Small intestine (tissue), 7 donors: Measurements from ENCODE around the gene SLC22A14. TPM values are rescaled to one million over a fixed set of nuclear protein-coding genes. Genes with fewer than 3 reads are reported as not detected.

Experiments used
- DNase-seq, 2 donors: peaks; one replicate each; pipeline versions ENCODE4 v3.0.0 to v3.0.0-alpha.2; 2013
- FAIRE-seq: peaks from 2 replicates; lab custom pipeline; 2012; peaks lifted over from hg19 to GRCh38; lab: Jason Lieb, UNC
- H3K27ac ChIP-seq, 3 donors: one replicate each; pipeline ENCODE4 v1.5.1; 2013; ENCODE audit warnings: low read length in 2 of 3, mild to moderate bottlenecking in 2 of 3, control low read depth in 1 of 3, inconsistent platforms in 1 of 3, low read depth in 1 of 3, moderate library complexity in 1 of 3
- H3K27me3 ChIP-seq, 3 donors: one replicate each; pipeline ENCODE4 v1.6.1; 2013; ENCODE audit warnings: low read length in 3 of 3, inconsistent platforms in 1 of 3; ENCODE audit not compliant: control insufficient read depth in 3 of 3, insufficient read depth in 3 of 3
- H3K36me3 ChIP-seq, 3 donors: one replicate each; pipeline ENCODE4 v1.6.1; 2013; ENCODE audit warnings: low read length in 3 of 3, inconsistent platforms in 1 of 3, low read depth in 1 of 3, mild to moderate bottlenecking in 1 of 3, moderate library complexity in 1 of 3; ENCODE audit not compliant: control insufficient read depth in 3 of 3, insufficient read depth in 2 of 3
- H3K4me1 ChIP-seq, 3 donors: one replicate each; pipeline ENCODE4 v1.6.1; 2013; ENCODE audit warnings: low read length in 2 of 3, inconsistent platforms in 1 of 3, low read depth in 1 of 3, mild to moderate bottlenecking in 1 of 3, moderate library complexity in 1 of 3; ENCODE audit not compliant: control insufficient read depth in 3 of 3, insufficient read depth in 2 of 3
- H3K4me3 ChIP-seq, 3 donors: one replicate each; pipeline ENCODE4 v1.5.1; 2013; ENCODE audit warnings: low read length in 3 of 3, control low read depth in 1 of 3, inconsistent platforms in 1 of 3, low read depth in 1 of 3, mild to moderate bottlenecking in 1 of 3, moderate library complexity in 1 of 3
- H3K9me3 ChIP-seq, 2 donors: one replicate each; pipeline ENCODE4 v1.6.1; 2013; ENCODE audit warnings: low read depth in 1 of 2, low read length in 1 of 2; ENCODE audit not compliant: control insufficient read depth in 2 of 2, insufficient read depth in 1 of 2
- WGBS, 3 donors: extraction: QIAGEN DNeasy Blood & Tissue Kit; methylation state at CpG; one replicate each; pipeline ENCODE4 v1.1.7; 2013; 5-methylcytosine and 5-hydroxymethylcytosine counted together
- polyA plus RNA-seq, 4 donors: library from polyadenylated mRNA; stranded (reverse) in 3 of 4; unstranded in 1 of 4; fragments of 200-250 nt in 3 of 4; fragments of 120-200 nt in 1 of 4; gene quantifications; one replicate each; pipeline versions ENCODE4 v1.2.1 to v1.2.3, GENCODE V29; 2013
- donor health status: healthy with polysubstance abuse.
- donor health status: control.
- donor health status: control.
- donor health status: Bipolar disorder and iron deficiency.
- donor health status: healthy.

The SLC22A14 gene
- polyA plus RNA-seq, 4 donors = 0.04 to 0.27 (median 0.09) TPM; not detected in 1

DNA sequence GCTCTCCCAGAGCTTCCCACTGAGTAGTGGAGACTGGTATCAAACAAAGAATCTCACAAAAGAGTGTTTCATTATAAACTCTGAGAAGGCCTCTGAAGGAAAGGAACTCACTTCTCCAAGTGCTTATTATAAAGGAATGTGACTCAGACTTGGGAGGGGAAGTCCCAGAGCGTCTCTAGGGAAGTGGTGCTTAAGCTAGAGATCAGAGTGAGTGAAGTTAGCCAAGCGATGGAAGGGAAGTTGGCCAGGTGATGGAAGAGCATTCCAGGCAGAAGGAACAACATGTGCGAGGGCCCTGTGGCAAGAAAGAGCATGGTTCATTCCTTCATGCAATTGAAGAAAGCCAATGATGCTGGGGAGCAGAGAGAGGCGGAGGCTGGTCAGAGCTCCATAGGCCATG, 66.8 kb downstream of the SLC22A14 start:
- H3K9me3 ChIP-seq = peaks cover 0 to 4% of the 10 kb centered on the region in 2 donors
- peaks cover 0 to 29% (median 0%) of the 10 kb centered on the region in 3 donors for H3K36me3 ChIP-seq
- no peak overlapping the region for H3K4me3 ChIP-seq
- no peak overlapping the region for H3K27ac ChIP-seq
- WGBS, 3 donors = 75 to 86% (median 79%) methylated on average over 4 of the region's 4 CpGs
- FAIRE-seq = no peak
- DNase-seq = no peak
- H3K27me3 ChIP-seq = no peaks in the 10 kb centered on the region
- H3K4me1 ChIP-seq = peaks cover 2 to 3% (median 3%) of the 10 kb centered on the region in 3 donors

DNA sequence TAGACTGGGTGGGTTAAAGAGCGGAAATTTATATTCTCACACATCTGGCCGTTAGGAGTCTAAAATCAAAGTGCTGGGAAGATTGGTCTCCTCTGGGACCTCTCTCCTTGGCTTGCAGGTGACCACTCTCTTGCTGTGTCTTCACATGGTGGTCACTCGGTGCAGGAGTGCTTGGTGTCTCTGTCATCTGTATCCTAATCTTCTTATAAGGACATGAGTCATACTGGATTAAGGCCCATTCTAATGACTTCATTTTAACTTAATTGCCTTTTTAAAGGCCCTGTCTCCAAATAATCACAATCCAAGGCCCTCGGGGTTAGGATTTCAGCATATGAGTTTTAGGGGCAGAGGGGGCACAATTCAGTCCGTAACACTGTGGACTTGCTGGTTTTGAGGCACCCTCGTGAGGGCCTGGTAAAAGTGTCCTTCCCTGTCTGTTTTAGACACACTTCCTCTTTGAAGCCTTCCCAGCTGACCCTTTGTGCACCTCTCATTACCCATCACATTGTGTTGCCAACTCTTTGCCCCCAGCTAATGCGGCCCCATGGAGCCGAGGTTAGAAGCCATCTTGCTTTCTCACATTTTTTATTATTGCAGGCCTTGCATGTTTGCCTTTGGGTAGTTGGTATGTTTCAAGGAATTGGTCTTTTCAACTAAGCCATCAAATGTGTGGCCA, 67.7 kb downstream of the SLC22A14 start:
- DNase-seq (no peak), FAIRE-seq (no peak)
- no peaks in the 10 kb centered on the region for H3K27me3 ChIP-seq
- WGBS, 3 donors = 68 to 83% (median 80%) methylated on average over 8 of the region's 8 CpGs
- peaks cover 0 to 31% (median 0%) of the 10 kb centered on the region in 3 donors for H3K36me3 ChIP-seq
- H3K4me3 ChIP-seq = no peak overlapping the region
- H3K9me3 ChIP-seq = no peaks in the 10 kb centered on the region
- H3K27ac ChIP-seq = no peak overlapping the region
- H3K4me1 ChIP-seq = peaks cover 2 to 3% (median 3%) of the 10 kb centered on the region in 3 donors

DNA sequence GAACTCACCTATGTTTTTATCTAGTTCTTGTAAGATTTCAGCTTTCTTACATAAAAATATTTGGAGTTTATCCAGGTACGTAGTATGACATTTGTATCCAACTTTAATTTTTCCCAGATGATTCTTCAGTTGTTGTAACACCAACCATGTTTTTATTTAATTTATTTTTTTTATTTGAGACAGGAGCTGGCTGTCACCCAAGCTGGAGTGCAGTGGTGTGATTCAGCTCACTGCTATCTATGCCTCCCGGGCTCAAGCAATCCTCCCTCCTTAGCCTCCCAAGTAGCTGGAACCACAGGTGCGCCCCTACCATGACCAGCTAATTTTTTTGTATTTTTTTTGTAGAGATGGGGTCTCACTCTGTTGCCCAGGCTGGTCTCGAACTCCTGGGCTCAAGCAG, 71.1 kb downstream of the SLC22A14 start:
- Histone ChIP-seq H3K36me3 (peaks cover 0 to 34% (median 0%) of the 10 kb centered on the region in 3 donors), H3K27ac (no peak overlapping the region), H3K4me1 (peaks cover 0 to 6% (median 0%) of the 10 kb centered on the region in 3 donors), H3K9me3 (no peaks in the 10 kb centered on the region), H3K27me3 (no peaks in the 10 kb centered on the region), H3K4me3 (no peak overlapping the region)
- DNase-seq = no peak
- no peak for FAIRE-seq
- 80 to 91% (median 88%) methylated on average over 4 of the region's 4 CpGs for WGBS, 3 donors

DNA sequence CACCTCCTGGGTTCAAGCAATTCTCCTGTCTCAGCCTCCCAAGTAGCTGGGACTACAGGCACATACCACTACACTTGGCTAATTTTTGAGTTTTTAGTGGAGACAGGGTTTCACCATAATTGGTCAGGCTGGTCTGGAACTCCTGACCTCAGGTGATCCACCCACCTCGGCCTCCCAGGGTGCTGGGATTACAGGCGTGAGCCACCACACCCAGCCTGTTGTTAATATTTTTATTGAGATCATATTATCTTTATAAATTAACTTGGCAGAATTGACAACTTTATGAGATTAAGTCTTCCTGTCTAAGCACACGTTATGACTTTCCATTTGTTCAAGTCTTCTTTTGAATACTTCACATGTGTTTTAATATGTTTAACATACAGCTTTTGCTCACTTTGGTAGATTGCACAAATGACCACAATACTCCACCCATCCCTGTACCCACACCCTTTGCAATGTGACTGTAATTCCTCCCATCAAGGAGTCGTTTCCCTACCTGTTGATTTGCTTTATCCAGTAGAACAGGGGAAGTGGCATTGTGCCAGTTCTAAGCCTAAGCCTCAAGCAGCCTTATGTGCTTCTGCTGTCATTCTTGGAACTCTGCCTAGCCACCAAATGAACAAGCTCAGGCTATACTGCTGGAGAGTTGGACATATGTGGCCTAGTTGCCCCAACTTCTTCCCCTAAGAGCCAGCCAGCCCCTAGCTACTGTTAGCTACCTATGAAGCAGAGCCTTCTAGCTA, 72.7 kb downstream of the SLC22A14 start:
- Histone ChIP-seq H3K9me3 (no peaks in the 10 kb centered on the region), H3K27me3 (no peaks in the 10 kb centered on the region), H3K36me3 (peaks cover 0 to 31% (median 2%) of the 10 kb centered on the region in 3 donors), H3K27ac (no peak overlapping the region), H3K4me1 (peaks cover 0 to 3% (median 0%) of the 10 kb centered on the region in 3 donors), H3K4me3 (no peak overlapping the region)
- 19 to 55% (median 28%) methylated on average over 4 of the region's 4 CpGs for WGBS, 3 donors
- FAIRE-seq (no peak), DNase-seq (peak in 1 of 2 donors; percentile 37)

DNA sequence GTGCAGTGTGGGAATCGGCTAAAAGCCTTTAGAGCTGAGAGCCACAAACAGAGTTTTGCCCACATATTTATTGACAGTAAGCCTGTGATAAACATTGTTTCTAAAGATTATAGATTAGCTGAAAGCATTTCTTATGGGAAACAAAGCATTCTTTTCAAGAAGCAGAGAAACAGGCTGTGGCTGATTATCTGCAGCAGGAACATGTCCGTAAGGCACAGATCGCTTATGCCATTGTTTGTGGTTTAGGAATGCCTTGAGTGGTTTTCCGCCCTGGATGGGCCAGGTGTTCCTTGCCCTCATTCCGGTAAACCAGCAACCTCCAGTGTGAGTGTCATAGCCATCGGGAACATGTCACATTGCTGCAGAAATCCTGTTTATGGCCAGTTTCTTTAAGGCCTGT, 76.9 kb downstream of the SLC22A14 start:
- FAIRE-seq (no peak), DNase-seq (no peak)
- H3K9me3 ChIP-seq = no peaks in the 10 kb centered on the region
- H3K27ac ChIP-seq = no peak overlapping the region
- H3K4me3 ChIP-seq = no peak overlapping the region
- H3K4me1 ChIP-seq = peaks cover 0 to 3% (median 0%) of the 10 kb centered on the region in 3 donors
- H3K36me3 ChIP-seq = peaks cover 0 to 52% (median 6%) of the 10 kb centered on the region in 3 donors
- H3K27me3 ChIP-seq = no peaks in the 10 kb centered on the region
- WGBS, 3 donors = 96 to 99% (median 98%) methylated on average over 6 of the region's 6 CpGs

DNA sequence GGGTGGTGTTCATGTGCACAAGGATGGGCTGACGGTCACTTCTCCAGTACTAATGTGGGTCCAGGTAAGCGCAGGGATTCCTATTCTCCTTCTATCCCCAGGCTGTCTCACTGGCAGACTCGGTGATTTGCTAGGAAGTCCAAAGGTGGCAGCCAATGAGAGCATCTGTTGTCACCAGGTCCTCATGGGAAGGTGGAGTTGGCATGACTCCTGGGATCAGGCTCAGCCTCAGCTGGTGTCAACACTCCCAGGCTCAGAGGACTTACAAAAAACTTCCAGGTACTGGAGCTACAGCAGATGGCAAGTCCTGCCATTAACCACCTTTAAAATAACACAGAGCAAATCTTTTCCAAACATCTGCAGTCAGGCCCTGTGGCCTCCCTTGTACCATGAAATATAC, 78.3 kb downstream of the SLC22A14 start:
- 84 to 92% (median 91%) methylated on average over 3 of the region's 3 CpGs for WGBS, 3 donors
- H3K36me3 ChIP-seq = peaks cover 1 to 58% (median 10%) of the 10 kb centered on the region in 3 donors
- H3K9me3 ChIP-seq = no peaks in the 10 kb centered on the region
- no peak overlapping the region for H3K4me3 ChIP-seq
- no peaks in the 10 kb centered on the region for H3K27me3 ChIP-seq
- FAIRE-seq = no peak
- H3K27ac ChIP-seq = no peak overlapping the region
- no peak for DNase-seq
- H3K4me1 ChIP-seq = no peaks in the 10 kb centered on the region

DNA sequence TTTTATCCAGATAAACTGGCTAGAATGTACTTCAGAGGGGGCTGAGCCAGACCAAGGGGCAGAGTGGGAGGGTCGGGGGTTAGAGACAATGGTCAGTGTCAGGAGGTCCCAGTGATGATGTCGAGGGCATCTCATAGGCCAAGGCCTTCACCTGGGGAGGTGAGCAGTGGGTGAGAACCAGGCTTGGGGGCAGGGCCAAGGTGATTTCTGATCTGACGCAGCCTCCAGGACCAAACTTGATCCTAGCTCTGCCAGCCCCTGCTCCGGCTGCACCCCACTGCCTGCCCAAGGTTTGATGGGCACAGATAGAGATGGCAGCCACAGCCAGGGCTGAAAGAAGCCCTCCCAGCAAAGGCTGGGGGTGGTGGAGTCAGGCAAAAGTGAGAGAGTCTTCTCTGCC, 79.4 kb downstream of the SLC22A14 start:
- 75 to 83% (median 75%) methylated on average over 4 of the region's 4 CpGs for WGBS, 3 donors
- Histone ChIP-seq H3K4me3 (no peak overlapping the region), H3K27ac (no peak overlapping the region), H3K9me3 (no peaks in the 10 kb centered on the region), H3K27me3 (no peaks in the 10 kb centered on the region), H3K36me3 (peaks cover 3 to 63% (median 10%) of the 10 kb centered on the region in 3 donors), H3K4me1 (no peaks in the 10 kb centered on the region)
- DNase-seq (no peak), FAIRE-seq (no peak)

DNA sequence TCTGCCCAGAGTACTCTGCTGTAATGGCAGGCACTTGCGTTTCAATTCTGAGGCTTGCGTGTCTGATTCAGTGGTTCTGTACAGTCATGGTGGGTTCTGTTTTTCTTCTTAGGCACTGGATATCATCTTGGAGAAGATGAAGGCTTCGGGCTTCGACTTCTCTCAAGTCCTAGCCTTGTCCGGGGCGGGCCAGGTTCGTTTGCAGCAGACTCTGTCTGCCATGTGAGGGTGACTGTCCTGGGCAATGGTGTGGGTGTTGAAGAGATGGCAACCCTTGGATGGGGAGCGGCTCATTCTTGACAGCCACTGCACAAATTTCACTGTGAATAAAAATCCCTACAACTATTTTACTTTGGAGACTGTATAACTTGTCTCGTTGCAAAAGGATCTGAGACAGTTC, 80.7 kb downstream of the SLC22A14 start:
- DNase-seq (no peak), FAIRE-seq (no peak)
- no peak overlapping the region for H3K4me3 ChIP-seq
- 92 to 96% (median 94%) methylated on average over 9 of the region's 9 CpGs for WGBS, 3 donors
- H3K27me3 ChIP-seq = no peaks in the 10 kb centered on the region
- H3K36me3 ChIP-seq = peaks cover 3 to 73% (median 10%) of the 10 kb centered on the region in 3 donors
- no peak overlapping the region for H3K27ac ChIP-seq
- H3K4me1 ChIP-seq = no peaks in the 10 kb centered on the region
- H3K9me3 ChIP-seq = no peaks in the 10 kb centered on the region
